GM12873 (cell line): Measurements from ENCODE around the gene MIPOL1.

Experiments
- CTCF ChIP-seq: IDR thresholded peaks from 2 replicates; pipeline ENCODE4 v1.5.1; 2012; ENCODE audit warnings: low read depth, mild to moderate bottlenecking, moderate library complexity, low read length, control low read depth; ENCODE audit not compliant: insufficient read depth; ENCODE audit errors: missing control alignments

The MIPOL1 gene

GRCh38 chr14:37501877-37502276, 304.1 kb downstream of the MIPOL1 start:
- no peak for TF ChIP-seq CTCF

GRCh38 chr14:37508503-37508902, 310.8 kb downstream of the MIPOL1 start:
- TF ChIP-seq CTCF, result no peak

- TF ChIP-seq CTCF, result no peak
Measured at GRCh38 chr14:37512173-37512572, 314.4 kb downstream of the MIPOL1 start.

GRCh38 chr14:37515771-37516170, 318.0 kb downstream of the MIPOL1 start:
- no peak for TF ChIP-seq CTCF

GRCh38 chr14:37526994-37527393, 329.3 kb downstream of the MIPOL1 start:
- TF ChIP-seq CTCF, result no peak

GRCh38 chr14:37539992-37540391, 342.3 kb downstream of the MIPOL1 start:
- TF ChIP-seq CTCF, result no peak

- TF ChIP-seq CTCF, result no peak
Measured at GRCh38 chr14:37544407-37544806, 346.7 kb downstream of the MIPOL1 start.

- no peak for TF ChIP-seq CTCF
Measured at GRCh38 chr14:37545174-37545573, 347.4 kb downstream of the MIPOL1 start.
